B cell (primary cell): Measurements from ENCODE around the gene POU2F2. TPM values are rescaled to one million over a fixed set of nuclear protein-coding genes. Genes with fewer than 3 reads are reported as not detected.
A peak's percentile ranks its signal among the peaks of the same experiment; 100 is the strongest.

ENCODE experiments used
- ATAC-seq: fragments of 200-7000 bp; cut with Tn5 transposase; one replicate; pipeline ENCODE4 v1.10.0; 2021; ENCODE audit warnings: low read depth, mild to moderate bottlenecking, moderate number of reproducible peaks, moderate library complexity
- CTCF ChIA-PET: fragments of 350-600 bp; sonication (Branson Sonifier 250); formaldehyde crosslinking; loops from one replicate; lab custom pipeline; 2021; ENCODE audit warnings: antibody characterized with exemption, inconsistent platforms; lab: Charles Lee
- POLR2A ChIA-PET: fragments of 350-600 bp; sonication (Branson Sonifier 250); formaldehyde crosslinking; loops from one replicate; lab custom pipeline; 2021; ENCODE audit warnings: antibody characterized with exemption; lab: Charles Lee
- DNase-seq: peaks from one replicate; pipeline ENCODE4 v3.0.0; 2013
- H2AFZ ChIP-seq: 2 replicates; pipeline ENCODE4 v1.6.1; 2012; ENCODE audit warnings: mild to moderate bottlenecking, low read depth, low read length; ENCODE audit not compliant: insufficient read depth, poor library complexity, severe bottlenecking
- H3K27ac ChIP-seq, 2 donors: 1 replicate in 1 of 2; 2 replicates in 1 of 2; pipeline ENCODE4 v1.5.1; 2012 to 2013; ENCODE audit warnings: low read length in 2 of 2, mild to moderate bottlenecking in 2 of 2, moderate library complexity in 1 of 2
- H3K27me3 ChIP-seq, 4 experiments: fragments of 200-600 bp in 1 of 4; sonication (generic) in 1 of 4; replicated peaks in 1 of 4; 1 replicate in 2 of 4; 2 replicates in 2 of 4; pipeline versions ENCODE4 v1.6.1 to v1.7.0; 2013 to 2016; ENCODE audit warnings: low read length in 3 of 4, mild to moderate bottlenecking in 2 of 4, mixed read lengths in 1 of 4, moderate library complexity in 1 of 4; ENCODE audit not compliant: insufficient read depth in 4 of 4, control insufficient read depth in 3 of 4; ENCODE audit errors: control extremely low read depth in 1 of 4
- H3K36me3 ChIP-seq, 2 experiments: replicated peaks in 1 of 2; 1 replicate in 1 of 2; 2 replicates in 1 of 2; pipeline versions ENCODE4 v1.6.1 to v1.7.1; 2013; ENCODE audit warnings: low read length in 1 of 2; ENCODE audit not compliant: insufficient read depth in 2 of 2, control insufficient read depth in 1 of 2; ENCODE audit errors: control extremely low read depth in 1 of 2, extremely low read depth in 1 of 2
- H3K4me1 ChIP-seq, 2 donors: fragments of 200-600 bp in 1 of 2; sonication (generic) in 1 of 2; 1 replicate in 1 of 2; 2 replicates in 1 of 2; pipeline versions ENCODE4 v1.5.1 to v1.6.1; 2013 to 2017; ENCODE audit warnings: low read length in 2 of 2; ENCODE audit not compliant: control insufficient read depth in 2 of 2, insufficient read depth in 2 of 2
- H3K4me2 ChIP-seq: replicated peaks from 2 replicates; pipeline ENCODE3; 2012; ENCODE audit warnings: mild to moderate bottlenecking, low read depth, low read length; ENCODE audit not compliant: poor library complexity, severe bottlenecking
- H3K4me3 ChIP-seq, 5 experiments: fragments of 200-600 bp in 1 of 5; sonication (generic) in 1 of 5; 1 replicate in 3 of 5; 2 replicates in 2 of 5; pipeline versions ENCODE4 v1.5.1 to v1.7.0; 2011 to 2016; ENCODE audit warnings: low read length in 4 of 5, mild to moderate bottlenecking in 4 of 5, low read depth in 2 of 5, control low read depth in 1 of 5, moderate library complexity in 1 of 5; ENCODE audit not compliant: insufficient read depth in 1 of 5; ENCODE audit errors: control extremely low read depth in 1 of 5, extremely low read depth in 1 of 5
- H3K79me2 ChIP-seq: fragments of 200-600 bp; sonication (generic); one replicate; pipeline ENCODE4 v1.6.0; 2016; ENCODE audit warnings: low read length; ENCODE audit not compliant: control insufficient read depth, insufficient read depth
- H3K9ac ChIP-seq: fragments of 200-600 bp; sonication (generic); 2 replicates; pipeline ENCODE4 v1.6.1; 2017; ENCODE audit warnings: mild to moderate bottlenecking, low read length, moderate library complexity
- H3K9me3 ChIP-seq, 3 donors: one replicate each; pipeline versions ENCODE4 v1.6.1 to v1.7.1; 2013; ENCODE audit warnings: low read length in 2 of 3; ENCODE audit not compliant: control insufficient read depth in 2 of 3, insufficient read depth in 1 of 3; ENCODE audit errors: control extremely low read depth in 1 of 3
- H4K20me1 ChIP-seq: 2 replicates; pipeline ENCODE4 v1.6.0; 2012; ENCODE audit warnings: mild to moderate bottlenecking, low read length; ENCODE audit not compliant: insufficient read depth, control insufficient read depth, poor library complexity, severe bottlenecking
- H3K27ac Mint-ChIP-seq: one replicate; pipeline ENCODE4 v1.8.0; 2021; ENCODE audit warnings: mixed read lengths
- H3K27me3 Mint-ChIP-seq: one replicate; pipeline ENCODE4 v1.8.0; 2021; ENCODE audit warnings: mixed read lengths
- H3K4me1 Mint-ChIP-seq: one replicate; pipeline ENCODE4 v1.8.0; 2021; ENCODE audit warnings: mixed read lengths
- H3K4me3 Mint-ChIP-seq: one replicate; pipeline ENCODE4 v1.8.0; 2021; ENCODE audit warnings: mixed read lengths
- H3K9me3 Mint-ChIP-seq: one replicate; pipeline ENCODE4 v1.8.0; 2022; ENCODE audit warnings: mixed read lengths; ENCODE audit not compliant: insufficient read depth
- EZH2 ChIP-seq: IDR thresholded peaks from 2 replicates; pipeline ENCODE4 v1.6.1; 2012; ENCODE audit warnings: borderline replicate concordance, low read depth, mild to moderate bottlenecking, moderate library complexity, low read length; ENCODE audit not compliant: insufficient read depth, poor library complexity, severe bottlenecking
- WGBS: methylation state at CpG from one replicate; pipeline ENCODE4 v1.1.5; 2013; ENCODE audit warnings: missing lambda C conversion rate; ENCODE audit not compliant: insufficient coverage; 5-methylcytosine and 5-hydroxymethylcytosine counted together
- intact Hi-C: fragments of 100-400 bp; cut with micrococcal nuclease; formaldehyde crosslinking; loops from one replicate; pipeline ENCODE4 v1.10.0; 2022
- polyA plus RNA-seq: library from polyadenylated mRNA; depleted of rRNA; stranded (reverse); fragments of >200 nt; gene quantifications from 2 replicates; pipeline ENCODE4 v1.2.3, GENCODE V29; 2012
- total RNA-seq, 2 donors: library from RNA; stranded (reverse); fragments of 120-200 nt in 1 of 2; gene quantifications; 1 replicate in 1 of 2; 2 replicates in 1 of 2; pipeline versions ENCODE4 v1.2.3 to v1.2.4, GENCODE V29; 2013 to 2022
- TF ChIP-seq, protein P1 (sequence below): fragments of 200-600 bp; IDR thresholded peaks from one replicate; pipeline ENCODE4 v1.8.0; 2022; ENCODE audit warnings: antibody characterized with exemption, mild to moderate bottlenecking

POU2F2 gene
- total and polyA plus RNA-seq, 2 donors (not counting 1 experiment from before 2014, with no cell fraction given): 152 to 170 TPM

DNA sequence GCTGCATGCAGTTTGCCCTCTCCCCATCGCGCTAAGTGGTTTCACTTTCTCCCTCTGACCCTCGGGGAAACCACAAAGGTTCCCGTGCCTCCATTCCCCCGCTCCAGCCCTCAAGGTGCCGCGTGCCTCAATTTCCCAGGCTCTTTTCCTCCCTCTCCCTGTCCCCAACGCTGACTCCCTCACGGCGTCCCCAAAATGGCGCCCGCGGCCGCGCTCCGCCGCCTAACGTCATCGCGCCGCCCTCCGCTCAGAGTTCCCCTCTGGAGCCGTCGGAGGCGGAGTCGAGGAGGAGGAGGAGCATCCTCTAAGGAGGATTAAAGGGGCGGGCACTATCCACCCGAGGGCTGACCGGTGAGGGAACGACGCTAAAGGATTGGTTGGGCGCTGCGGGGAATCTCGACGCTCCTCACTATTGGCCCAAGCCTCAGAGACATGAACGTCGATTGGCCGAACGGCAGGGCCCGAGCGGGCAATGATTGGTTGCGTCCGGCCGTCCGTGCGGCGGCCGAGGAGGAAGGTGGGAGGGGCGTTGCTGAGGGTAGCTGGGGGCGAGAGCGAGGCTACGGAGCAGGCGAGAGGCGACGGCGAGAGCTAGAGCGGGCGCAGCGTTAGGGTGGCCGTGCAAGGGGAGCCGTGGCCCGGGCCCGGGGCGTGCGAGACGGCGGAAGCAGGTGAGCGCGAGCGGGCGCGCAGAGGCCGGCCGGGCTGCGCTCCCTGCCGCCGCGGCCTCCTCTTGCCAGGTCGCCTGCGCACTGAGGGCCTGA, 56.4 kb downstream of the POU2F2 start, which contains the start of gene ZNF574:
Gene ZNF574 (plus strand): TSS at position 551 of the 764 bp plus-strand sequence. CDS start 2,441 bp downstream, outside the sequence.
- peaks cover 30% of the 10 kb centered on the region for H4K20me1 ChIP-seq
- CTCF ChIA-PET: interaction anchor here (0.5 kb wide), 1 partner anchor 377 kb away, joined by 3 read pairs; no protein-coding TSS in a partner anchor
- intact Hi-C loops: loop anchor here (1.0 to 5.0 kb wide), 8 partner anchors 54 to 322 kb away; partner anchors contain the start of genes ARHGEF1, MEGF8, RABAC1 and ZNF526

More for the DNA sequence above, 56.4 kb downstream of the POU2F2 start, which contains the start of gene ZNF574:
- Mint-ChIP-seq H3K27me3 (peaks cover 5% of the 10 kb centered on the region), H3K9me3 (no peaks in the 10 kb centered on the region), H3K27ac (peak within 1 kb of the TSS; percentile 99), H3K4me3 (peak within 1 kb of the TSS; percentile 97), H3K4me1 (peaks cover 35% of the 10 kb centered on the region)
- Histone ChIP-seq H3K4me1 (peaks cover 20 to 23% of the 10 kb centered on the region in 2 donors), H3K36me3 (peaks cover 0 to 26% of the 10 kb centered on the region in 2 experiments), H3K9ac (peak within 1 kb of the TSS; percentile 95), H3K9me3 (no peaks in the 10 kb centered on the region), H2AFZ (peak within 1 kb of the TSS; percentile 82), H3K79me2 (peaks cover 34% of the 10 kb centered on the region), H3K27ac (peak within 1 kb of the TSS; percentile 95 to 99), H3K4me3 (peak within 1 kb of the TSS; percentile 56 to 93 (median 86)), H3K27me3 (no peaks in the 10 kb centered on the region), H3K4me2 (peak within 1 kb of the TSS; percentile 93)
- POLR2A ChIA-PET: interaction anchor here (0.6 to 1.4 kb wide), 8 partner anchors 38 to 348 kb away, joined by 3 to 6 read pairs (median 4); no protein-coding TSS in a partner anchor
- 1% methylated on average over 75 of the region's 80 CpGs for WGBS
- DNase-seq (peak; percentile 100), ATAC-seq (peak; percentile 94)
- no peak for TF ChIP-seq EZH2
- TF ChIP-seq, protein P1, sequence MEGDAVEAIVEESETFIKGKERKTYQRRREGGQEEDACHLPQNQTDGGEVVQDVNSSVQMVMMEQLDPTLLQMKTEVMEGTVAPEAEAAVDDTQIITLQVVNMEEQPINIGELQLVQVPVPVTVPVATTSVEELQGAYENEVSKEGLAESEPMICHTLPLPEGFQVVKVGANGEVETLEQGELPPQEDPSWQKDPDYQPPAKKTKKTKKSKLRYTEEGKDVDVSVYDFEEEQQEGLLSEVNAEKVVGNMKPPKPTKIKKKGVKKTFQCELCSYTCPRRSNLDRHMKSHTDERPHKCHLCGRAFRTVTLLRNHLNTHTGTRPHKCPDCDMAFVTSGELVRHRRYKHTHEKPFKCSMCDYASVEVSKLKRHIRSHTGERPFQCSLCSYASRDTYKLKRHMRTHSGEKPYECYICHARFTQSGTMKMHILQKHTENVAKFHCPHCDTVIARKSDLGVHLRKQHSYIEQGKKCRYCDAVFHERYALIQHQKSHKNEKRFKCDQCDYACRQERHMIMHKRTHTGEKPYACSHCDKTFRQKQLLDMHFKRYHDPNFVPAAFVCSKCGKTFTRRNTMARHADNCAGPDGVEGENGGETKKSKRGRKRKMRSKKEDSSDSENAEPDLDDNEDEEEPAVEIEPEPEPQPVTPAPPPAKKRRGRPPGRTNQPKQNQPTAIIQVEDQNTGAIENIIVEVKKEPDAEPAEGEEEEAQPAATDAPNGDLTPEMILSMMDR: no peak
